Measurements from ENCODE around the gene CCDC197.

GRCh38 chr14:94052662-94053061 is 55.6 kb downstream of the CCDC197 start:
- TF ChIP-seq CTCF (IDR thresholded peaks at IDR 0.05) (no peak), POLR2A (IDR thresholded peaks at IDR 0.05) (no peak)

Measured in breast epithelium (tissue), 3 donors.